WERI-Rb-1 (cell line): ENCODE results near the gene CD109.

Experiments used
- DNase-seq: peaks from one replicate; pipeline ENCODE4 v3.0.0-alpha.2; 2020
- H3K27ac ChIP-seq: fragments of 250-450 bp; sonication (Bioruptor Pico); 2 replicates; pipeline ENCODE4 v1.5.1; 2020; ENCODE audit warnings: mild to moderate bottlenecking, moderate library complexity
- H3K27me3 ChIP-seq: fragments of 250-450 bp; sonication (Bioruptor Pico); 2 replicates; pipeline ENCODE4 v1.5.1; 2021; ENCODE audit warnings: mild to moderate bottlenecking, low read depth, moderate library complexity; ENCODE audit not compliant: insufficient read depth, severe bottlenecking
- H3K36me3 ChIP-seq: fragments of 250-450 bp; sonication (Bioruptor Pico); 2 replicates; pipeline ENCODE4 v1.5.1; 2020; ENCODE audit warnings: mild to moderate bottlenecking, moderate library complexity
- H3K4me3 ChIP-seq: 2 replicates; pipeline ENCODE4 v1.5.1; 2011; ENCODE audit warnings: low read depth, mild to moderate bottlenecking, control low read depth, low read length
- H3K9me3 ChIP-seq: fragments of 250-450 bp; sonication (Bioruptor Pico); 2 replicates; pipeline ENCODE4 v1.5.1; 2021; ENCODE audit warnings: mild to moderate bottlenecking, moderate library complexity; ENCODE audit not compliant: severe bottlenecking
- TF ChIP-seq, protein P1 (sequence below): IDR thresholded peaks from 2 replicates; pipeline ENCODE4 v1.5.1; 2011; ENCODE audit warnings: low read depth, mild to moderate bottlenecking, control low read depth, inconsistent platforms, low read length

CD109 gene

DNA sequence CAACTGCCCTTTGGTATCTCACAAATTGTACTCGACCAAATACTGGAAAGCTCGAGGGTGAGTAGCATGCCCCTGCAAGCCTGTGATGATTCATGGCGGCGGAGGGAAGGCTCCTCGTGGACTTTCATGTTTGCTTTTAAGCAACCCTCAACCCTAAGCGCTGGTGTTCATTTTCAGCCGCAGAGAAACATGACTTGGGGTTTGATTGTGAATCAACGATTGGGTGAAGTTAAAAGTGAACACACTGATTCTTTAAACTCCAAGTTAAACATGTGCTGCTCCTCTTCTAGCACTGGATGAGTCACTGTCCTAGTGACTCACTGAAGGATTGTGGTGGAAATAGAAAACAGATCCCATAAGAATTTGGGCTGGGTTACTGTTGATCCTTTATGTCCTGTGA, 8.3 kb downstream of the CD109 start:
- TF ChIP-seq, protein P1, sequence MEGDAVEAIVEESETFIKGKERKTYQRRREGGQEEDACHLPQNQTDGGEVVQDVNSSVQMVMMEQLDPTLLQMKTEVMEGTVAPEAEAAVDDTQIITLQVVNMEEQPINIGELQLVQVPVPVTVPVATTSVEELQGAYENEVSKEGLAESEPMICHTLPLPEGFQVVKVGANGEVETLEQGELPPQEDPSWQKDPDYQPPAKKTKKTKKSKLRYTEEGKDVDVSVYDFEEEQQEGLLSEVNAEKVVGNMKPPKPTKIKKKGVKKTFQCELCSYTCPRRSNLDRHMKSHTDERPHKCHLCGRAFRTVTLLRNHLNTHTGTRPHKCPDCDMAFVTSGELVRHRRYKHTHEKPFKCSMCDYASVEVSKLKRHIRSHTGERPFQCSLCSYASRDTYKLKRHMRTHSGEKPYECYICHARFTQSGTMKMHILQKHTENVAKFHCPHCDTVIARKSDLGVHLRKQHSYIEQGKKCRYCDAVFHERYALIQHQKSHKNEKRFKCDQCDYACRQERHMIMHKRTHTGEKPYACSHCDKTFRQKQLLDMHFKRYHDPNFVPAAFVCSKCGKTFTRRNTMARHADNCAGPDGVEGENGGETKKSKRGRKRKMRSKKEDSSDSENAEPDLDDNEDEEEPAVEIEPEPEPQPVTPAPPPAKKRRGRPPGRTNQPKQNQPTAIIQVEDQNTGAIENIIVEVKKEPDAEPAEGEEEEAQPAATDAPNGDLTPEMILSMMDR: no peak
- no peak overlapping the region for H3K27ac ChIP-seq
- H3K9me3 ChIP-seq: no peaks in the 10 kb centered on the region
- DNase-seq: no peak
- H3K4me3 ChIP-seq: no peak overlapping the region
- no peaks in the 10 kb centered on the region for H3K36me3 ChIP-seq
- no peaks in the 10 kb centered on the region for H3K27me3 ChIP-seq

DNA sequence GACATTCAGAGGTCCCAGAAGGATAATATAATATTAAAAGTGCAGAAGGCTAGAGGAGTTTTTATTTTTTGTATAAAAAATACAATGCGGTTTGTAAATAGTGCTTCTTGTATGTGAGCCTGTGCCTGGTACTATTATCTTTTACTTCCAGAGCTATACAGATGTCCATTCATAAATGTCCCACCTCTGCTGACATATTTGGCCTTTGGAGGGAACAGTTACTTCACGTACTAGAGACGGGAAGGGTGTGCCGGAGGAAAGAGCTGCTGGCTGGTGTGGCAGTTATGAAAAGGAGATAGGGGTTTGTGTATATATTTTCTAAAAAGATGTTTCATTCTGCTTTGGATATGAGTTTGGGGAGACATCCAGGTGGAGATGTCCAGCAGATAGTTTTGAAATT, 8.8 kb downstream of the CD109 start:
- no peak for DNase-seq
- Histone ChIP-seq H3K9me3 (no peaks in the 10 kb centered on the region), H3K27me3 (no peaks in the 10 kb centered on the region), H3K36me3 (no peaks in the 10 kb centered on the region), H3K4me3 (no peak overlapping the region), H3K27ac (no peak overlapping the region)
- TF ChIP-seq, protein P1: no peak

DNA sequence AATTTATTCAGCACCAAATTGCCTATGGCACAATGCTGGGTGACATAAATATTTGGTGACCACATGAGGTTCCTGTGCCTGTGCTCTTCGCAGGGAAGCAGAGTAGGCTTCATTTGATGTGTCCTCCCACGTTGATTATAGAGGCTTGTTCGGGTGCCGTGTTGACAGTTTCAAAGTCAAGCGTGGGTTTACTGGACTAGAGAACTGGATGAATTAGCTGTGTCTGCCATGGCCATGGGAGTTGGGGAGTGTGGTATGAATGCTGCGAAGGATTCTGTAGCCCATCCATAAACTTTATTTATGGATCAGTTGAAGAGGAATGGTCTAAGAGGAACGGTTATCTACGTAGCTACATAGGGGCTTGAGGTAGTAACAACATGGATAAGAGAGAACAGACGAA, 11.0 kb downstream of the CD109 start:
- Histone ChIP-seq H3K27me3 (no peaks in the 10 kb centered on the region), H3K4me3 (no peak overlapping the region), H3K9me3 (no peaks in the 10 kb centered on the region), H3K27ac (no peak overlapping the region), H3K36me3 (no peaks in the 10 kb centered on the region)
- TF ChIP-seq, protein P1: no peak
- no peak for DNase-seq

DNA sequence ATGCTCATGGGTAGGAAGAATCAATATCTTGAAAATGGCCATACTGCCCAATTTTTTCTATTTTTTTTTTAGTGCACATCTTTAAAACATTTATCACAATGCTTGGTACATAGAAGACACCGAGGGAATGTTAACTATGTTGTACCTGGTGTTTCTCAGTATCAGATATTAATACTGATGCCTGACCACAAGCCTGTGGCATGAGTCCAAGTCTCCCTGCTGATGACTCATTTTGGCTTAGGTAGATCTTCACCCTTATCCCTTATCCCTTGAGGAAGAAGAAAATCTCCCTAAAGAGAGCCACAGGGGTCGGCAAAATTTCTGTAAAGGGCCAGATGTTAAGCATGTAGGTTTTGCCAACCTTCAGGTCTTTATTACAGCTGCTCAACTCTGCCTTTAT, 14.5 kb downstream of the CD109 start:
- no peak for DNase-seq
- no peaks in the 10 kb centered on the region for H3K36me3 ChIP-seq
- TF ChIP-seq, protein P1: no peak
- H3K4me3 ChIP-seq: no peak overlapping the region
- no peaks in the 10 kb centered on the region for H3K9me3 ChIP-seq
- H3K27me3 ChIP-seq: no peaks in the 10 kb centered on the region
- no peak overlapping the region for H3K27ac ChIP-seq

DNA sequence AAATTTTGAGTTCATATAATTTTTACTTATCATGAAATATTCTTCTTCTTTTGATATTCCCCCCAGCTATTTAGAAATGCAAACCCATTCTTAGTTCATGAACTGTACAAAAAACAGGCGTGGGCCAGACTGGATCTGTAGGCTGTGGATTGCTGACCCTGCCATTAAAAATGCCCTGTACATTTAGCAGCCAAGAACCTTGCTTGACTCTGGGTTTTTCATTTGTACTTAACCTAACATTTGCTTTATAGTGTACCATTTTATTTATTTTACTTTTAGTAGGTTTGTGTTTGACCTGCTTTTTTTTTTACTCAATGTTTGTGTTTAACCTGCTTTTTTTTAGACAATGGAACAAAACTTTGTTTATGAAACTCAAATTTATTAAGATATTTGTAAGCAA, 14.9 kb downstream of the CD109 start:
- Histone ChIP-seq H3K27me3 (no peaks in the 10 kb centered on the region), H3K36me3 (no peaks in the 10 kb centered on the region), H3K4me3 (no peak overlapping the region), H3K9me3 (no peaks in the 10 kb centered on the region), H3K27ac (no peak overlapping the region)
- no peak for DNase-seq
- TF ChIP-seq, protein P1: no peak

DNA sequence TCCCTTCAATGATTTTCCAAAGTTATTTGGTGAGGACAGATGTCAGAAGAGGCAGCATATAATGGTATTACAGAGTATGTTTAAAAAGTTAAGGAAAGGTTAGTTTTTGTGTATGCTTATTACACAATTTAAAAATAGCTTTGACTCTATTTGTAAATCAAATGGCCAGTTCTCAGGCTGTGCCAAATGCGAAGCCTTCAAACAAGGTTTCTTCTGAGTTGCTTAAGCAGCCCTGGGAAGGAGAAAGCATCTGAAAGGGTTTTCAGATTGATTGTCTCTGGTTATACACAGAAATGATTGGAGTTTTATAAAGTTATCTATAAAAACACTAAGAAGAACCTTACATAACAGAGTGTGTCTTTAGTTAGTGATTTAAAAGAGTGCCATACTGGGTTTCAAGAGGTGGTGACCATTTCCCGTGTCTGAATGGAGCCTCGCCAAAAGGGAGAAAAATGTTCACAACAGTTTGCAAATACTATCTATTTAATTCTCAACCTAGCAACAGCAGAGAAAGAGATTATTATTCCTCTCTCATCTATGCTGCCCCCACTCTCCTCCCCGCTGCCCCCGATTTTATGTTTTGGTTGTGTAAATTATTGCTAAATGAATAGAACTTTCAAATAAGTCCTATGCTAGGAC, 16.7 kb downstream of the CD109 start:
- TF ChIP-seq, protein P1: no peak
- no peak overlapping the region for H3K27ac ChIP-seq

More for the DNA sequence above, 16.7 kb downstream of the CD109 start:
- Histone ChIP-seq H3K4me3 (no peak overlapping the region), H3K27me3 (no peaks in the 10 kb centered on the region), H3K36me3 (no peaks in the 10 kb centered on the region), H3K9me3 (no peaks in the 10 kb centered on the region)
- DNase-seq: no peak
